ENCODE data around the gene WDR89.
A peak's percentile ranks its signal among the peaks of the same experiment; 100 is the strongest.

Gene WDR89

GRCh38 chr14:63641473-63642228, at the start of gene WDR89:
TSS of gene WDR89 (minus strand) at chr14:63641871. CDS start at chr14:63599942, 41,929 bp downstream.
- Mint-ChIP-seq H3K9me3 (peaks cover 5% of the 10 kb centered on the region), H3K27ac (peak within 1 kb of the TSS; percentile 89), H3K36me3 (ENCODE audit: low read depth) (peaks cover 29% of the 10 kb centered on the region), H3K4me1 (ENCODE audit: low read depth) (peaks cover 33% of the 10 kb centered on the region), H3K27me3 (ENCODE audit: low read depth) (no peaks in the 10 kb centered on the region), H3K4me3 (peak within 1 kb of the TSS; percentile 82)
- peak; percentile 97 for DNase-seq (ENCODE audit: low spot score)

GRCh38 chr14:63689132-63689531, 47.5 kb upstream of the WDR89 start:
- Mint-ChIP-seq H3K4me1 (ENCODE audit: low read depth) (no peaks in the 10 kb centered on the region), H3K27ac (no peak overlapping the region), H3K27me3 (ENCODE audit: low read depth) (no peaks in the 10 kb centered on the region), H3K9me3 (no peaks in the 10 kb centered on the region), H3K4me3 (no peak overlapping the region), H3K36me3 (ENCODE audit: low read depth) (peaks cover 10% of the 10 kb centered on the region)
- no peak for DNase-seq (ENCODE audit: low spot score)

GRCh38 chr14:63686926-63687325, 45.3 kb upstream of the WDR89 start:
- H3K27ac Mint-ChIP-seq: no peak overlapping the region
- peaks cover 6% of the 10 kb centered on the region for H3K36me3 Mint-ChIP-seq (ENCODE audit: low read depth)
- no peak overlapping the region for H3K4me3 Mint-ChIP-seq
- DNase-seq (ENCODE audit: low spot score): no peak
- no peaks in the 10 kb centered on the region for H3K27me3 Mint-ChIP-seq (ENCODE audit: low read depth)
- no peaks in the 10 kb centered on the region for H3K9me3 Mint-ChIP-seq
- H3K4me1 Mint-ChIP-seq (ENCODE audit: low read depth): no peaks in the 10 kb centered on the region

- H3K27ac Mint-ChIP-seq: no peak overlapping the region
- H3K9me3 Mint-ChIP-seq: no peaks in the 10 kb centered on the region
- no peaks in the 10 kb centered on the region for H3K27me3 Mint-ChIP-seq (ENCODE audit: low read depth)
- no peak for DNase-seq (ENCODE audit: low spot score)
- H3K4me3 Mint-ChIP-seq: no peak overlapping the region
- H3K36me3 Mint-ChIP-seq (ENCODE audit: low read depth): peaks cover 10% of the 10 kb centered on the region
- H3K4me1 Mint-ChIP-seq (ENCODE audit: low read depth): no peaks in the 10 kb centered on the region
These were observed 43.7 kb upstream of the WDR89 start for GRCh38 chr14:63685401-63685800.

- Mint-ChIP-seq H3K36me3 (ENCODE audit: low read depth) (peaks cover 16% of the 10 kb centered on the region), H3K27me3 (ENCODE audit: low read depth) (no peaks in the 10 kb centered on the region), H3K4me1 (ENCODE audit: low read depth) (peaks cover 3% of the 10 kb centered on the region), H3K4me3 (no peak overlapping the region), H3K9me3 (no peaks in the 10 kb centered on the region), H3K27ac (no peak overlapping the region)
- DNase-seq (ENCODE audit: low spot score): no peak
These were observed 41.3 kb upstream of the WDR89 start for GRCh38 chr14:63682727-63683593.

- H3K4me1 Mint-ChIP-seq (ENCODE audit: low read depth): peaks cover 7% of the 10 kb centered on the region
- H3K4me3 Mint-ChIP-seq: no peak overlapping the region
- H3K9me3 Mint-ChIP-seq: no peaks in the 10 kb centered on the region
- no peak overlapping the region for H3K27ac Mint-ChIP-seq
- peaks cover 18% of the 10 kb centered on the region for H3K36me3 Mint-ChIP-seq (ENCODE audit: low read depth)
- DNase-seq (ENCODE audit: low spot score): no peak
- no peaks in the 10 kb centered on the region for H3K27me3 Mint-ChIP-seq (ENCODE audit: low read depth)
These were observed 36.9 kb upstream of the WDR89 start for GRCh38 chr14:63678536-63678935.

GRCh38 chr14:63677891-63678379, 36.3 kb upstream of the WDR89 start:
- DNase-seq (ENCODE audit: low spot score): no peak

GRCh38 chr14:63676615-63677014, 34.9 kb upstream of the WDR89 start:
- no peak overlapping the region for H3K27ac Mint-ChIP-seq

More at GRCh38 chr14:63677891-63678379, 36.3 kb upstream of the WDR89 start:
- Mint-ChIP-seq H3K4me3 (no peak overlapping the region), H3K4me1 (ENCODE audit: low read depth) (peaks cover 7% of the 10 kb centered on the region), H3K9me3 (no peaks in the 10 kb centered on the region), H3K36me3 (ENCODE audit: low read depth) (peaks cover 18% of the 10 kb centered on the region), H3K27me3 (ENCODE audit: low read depth) (no peaks in the 10 kb centered on the region), H3K27ac (no peak overlapping the region)

GRCh38 chr14:63673886-63674497, 32.3 kb upstream of the WDR89 start:
- DNase-seq (ENCODE audit: low spot score): no peak
- no peak overlapping the region for H3K4me3 Mint-ChIP-seq
- no peaks in the 10 kb centered on the region for H3K9me3 Mint-ChIP-seq
- peaks cover 7% of the 10 kb centered on the region for H3K4me1 Mint-ChIP-seq (ENCODE audit: low read depth)
- peaks cover 4% of the 10 kb centered on the region for H3K36me3 Mint-ChIP-seq (ENCODE audit: low read depth)
- H3K27me3 Mint-ChIP-seq (ENCODE audit: low read depth): no peaks in the 10 kb centered on the region
- no peak overlapping the region for H3K27ac Mint-ChIP-seq

More at GRCh38 chr14:63676615-63677014, 34.9 kb upstream of the WDR89 start:
- Mint-ChIP-seq H3K4me1 (ENCODE audit: low read depth) (peaks cover 7% of the 10 kb centered on the region), H3K36me3 (ENCODE audit: low read depth) (peaks cover 14% of the 10 kb centered on the region), H3K4me3 (no peak overlapping the region), H3K9me3 (no peaks in the 10 kb centered on the region), H3K27me3 (ENCODE audit: low read depth) (no peaks in the 10 kb centered on the region)
- DNase-seq (ENCODE audit: low spot score): no peak

GRCh38 chr14:63673255-63673654, 31.6 kb upstream of the WDR89 start:
- no peaks in the 10 kb centered on the region for H3K27me3 Mint-ChIP-seq (ENCODE audit: low read depth)
- H3K4me1 Mint-ChIP-seq (ENCODE audit: low read depth): peaks cover 6% of the 10 kb centered on the region
- no peak for DNase-seq (ENCODE audit: low spot score)
- H3K27ac Mint-ChIP-seq: no peak overlapping the region
- H3K9me3 Mint-ChIP-seq: no peaks in the 10 kb centered on the region
- H3K36me3 Mint-ChIP-seq (ENCODE audit: low read depth): peaks cover 4% of the 10 kb centered on the region
- H3K4me3 Mint-ChIP-seq: no peak overlapping the region

- no peaks in the 10 kb centered on the region for H3K27me3 Mint-ChIP-seq (ENCODE audit: low read depth)
- H3K36me3 Mint-ChIP-seq (ENCODE audit: low read depth): peaks cover 4% of the 10 kb centered on the region
- no peak for DNase-seq (ENCODE audit: low spot score)
- no peak overlapping the region for H3K4me3 Mint-ChIP-seq
- no peaks in the 10 kb centered on the region for H3K4me1 Mint-ChIP-seq (ENCODE audit: low read depth)
- H3K27ac Mint-ChIP-seq: no peak overlapping the region
- H3K9me3 Mint-ChIP-seq: no peaks in the 10 kb centered on the region
These were observed 30.9 kb upstream of the WDR89 start for GRCh38 chr14:63672417-63673180.

- Mint-ChIP-seq H3K4me3 (no peak overlapping the region), H3K27ac (no peak overlapping the region)
These were observed 30.3 kb upstream of the WDR89 start for GRCh38 chr14:63671987-63672386.

GRCh38 chr14:63670692-63671091, 29.0 kb upstream of the WDR89 start:
- peaks cover 1% of the 10 kb centered on the region for H3K36me3 Mint-ChIP-seq (ENCODE audit: low read depth)
- DNase-seq (ENCODE audit: low spot score): no peak
- H3K4me1 Mint-ChIP-seq (ENCODE audit: low read depth): no peaks in the 10 kb centered on the region
- no peak overlapping the region for H3K27ac Mint-ChIP-seq
- H3K4me3 Mint-ChIP-seq: no peak overlapping the region
- no peaks in the 10 kb centered on the region for H3K9me3 Mint-ChIP-seq
- H3K27me3 Mint-ChIP-seq (ENCODE audit: low read depth): no peaks in the 10 kb centered on the region

More at GRCh38 chr14:63671987-63672386, 30.3 kb upstream of the WDR89 start:
- Mint-ChIP-seq H3K27me3 (ENCODE audit: low read depth) (no peaks in the 10 kb centered on the region), H3K36me3 (ENCODE audit: low read depth) (peaks cover 3% of the 10 kb centered on the region), H3K4me1 (ENCODE audit: low read depth) (no peaks in the 10 kb centered on the region), H3K9me3 (no peaks in the 10 kb centered on the region)
- DNase-seq (ENCODE audit: low spot score): no peak
